ENCODE data around the gene VAMP2.
"Not testable (repeated sequence)": the region's sequence is repeated elsewhere in the genome, so short reads cannot be mapped to it uniquely, and the experiment has no call there.

The VAMP2 gene

DNA sequence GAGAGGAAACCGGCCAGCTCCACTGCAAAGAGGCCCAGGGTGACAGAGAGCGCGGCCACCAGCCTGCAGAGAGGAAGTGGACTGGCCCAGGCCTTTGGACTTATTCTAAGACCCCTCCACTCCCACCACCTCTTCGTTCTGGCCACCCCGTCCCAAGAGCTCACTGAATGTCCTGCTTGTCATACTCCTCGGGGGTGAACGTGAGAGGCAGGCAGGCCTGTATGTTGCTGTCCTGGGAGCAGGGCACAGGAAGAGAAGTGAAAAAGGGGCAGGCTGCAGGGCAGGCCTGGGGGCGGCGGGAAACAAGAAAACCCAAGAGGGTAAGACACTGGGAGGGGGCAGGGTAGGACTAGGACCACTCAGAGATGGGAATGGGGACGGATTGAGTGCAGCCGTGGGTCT is 13.0 kb upstream of the VAMP2 start:
- no peak for DNase-seq

DNA sequence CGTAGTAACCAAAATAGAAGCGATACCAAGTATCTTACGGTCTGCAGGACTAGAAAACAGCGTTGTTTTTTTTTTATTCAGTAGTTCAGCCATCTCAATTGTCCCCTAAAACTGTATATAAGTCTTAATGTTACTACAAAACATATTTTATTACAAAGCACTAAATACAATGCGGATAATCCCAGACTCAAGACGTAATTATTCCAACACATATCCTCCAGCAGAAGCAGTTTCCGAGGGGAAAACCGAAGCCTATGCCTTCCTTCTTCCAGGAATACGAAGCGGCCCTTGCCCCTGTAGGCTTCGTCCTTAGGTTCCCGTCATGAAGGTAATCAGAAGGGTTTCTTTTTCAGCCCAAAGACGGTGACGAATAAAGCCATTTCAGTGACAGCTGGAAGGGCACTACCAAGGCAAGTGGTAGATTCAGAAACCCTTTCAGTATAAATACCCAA is 11.1 kb upstream of the VAMP2 start:
- no peak for DNase-seq

DNA sequence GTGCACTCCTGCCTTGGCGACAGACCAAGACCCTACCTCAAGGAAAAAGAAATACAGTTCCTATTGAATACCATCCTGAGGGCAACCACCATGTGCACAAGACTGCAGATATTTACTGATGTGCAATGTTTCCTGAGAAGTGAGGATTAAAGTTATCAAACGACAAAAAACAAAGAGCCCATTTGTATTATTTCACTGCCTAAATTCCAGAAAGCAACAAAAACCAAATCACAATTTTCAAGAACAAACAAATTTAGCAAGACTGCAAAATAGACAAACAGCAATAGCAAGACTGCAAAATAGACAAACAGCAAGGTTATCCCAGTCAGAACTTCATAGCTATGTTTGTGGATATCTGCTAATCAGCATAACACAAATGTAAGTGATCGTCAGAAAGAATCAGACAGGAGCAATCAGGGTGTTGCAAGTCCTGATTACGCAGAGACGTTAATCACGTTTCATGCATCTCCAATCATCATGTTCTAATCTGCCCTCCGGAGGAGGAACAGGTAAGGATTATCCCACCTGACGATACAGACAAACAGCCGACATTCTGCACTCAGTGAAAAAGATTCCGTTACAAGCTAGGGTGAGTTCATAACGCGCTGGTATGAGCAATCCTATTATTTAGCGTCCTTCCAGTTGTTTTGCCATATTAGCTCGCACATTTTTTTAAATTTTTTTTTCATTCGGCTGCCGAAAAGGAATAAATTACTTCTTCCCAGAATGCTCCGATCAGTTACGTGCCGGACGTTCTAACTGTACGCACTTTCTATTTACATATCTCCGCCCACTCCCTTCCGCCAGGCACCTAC is 10.5 kb upstream of the VAMP2 start:
- peak; percentile 97 for DNase-seq

DNA sequence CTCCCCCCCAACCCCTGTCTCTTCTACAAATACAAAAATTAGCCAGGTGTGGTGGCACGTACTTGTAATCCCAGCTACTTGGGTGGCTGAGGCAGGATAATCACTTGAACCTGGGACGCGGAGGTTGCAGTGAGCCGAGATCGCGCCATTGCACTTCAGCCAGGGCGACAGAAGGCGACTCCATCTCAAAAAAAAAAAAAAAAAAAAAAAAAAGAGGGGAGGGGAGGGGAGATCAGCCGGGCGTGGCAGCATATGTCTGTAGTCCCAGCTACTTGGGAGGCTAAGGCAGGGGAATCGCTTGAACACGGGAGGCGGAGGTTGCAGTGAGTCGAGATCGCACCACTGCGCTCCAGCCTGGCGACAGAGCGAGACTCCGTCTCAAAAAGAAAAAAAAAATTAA is 7.4 kb upstream of the VAMP2 start:
- DNase-seq = not testable (repeated sequence)

DNA sequence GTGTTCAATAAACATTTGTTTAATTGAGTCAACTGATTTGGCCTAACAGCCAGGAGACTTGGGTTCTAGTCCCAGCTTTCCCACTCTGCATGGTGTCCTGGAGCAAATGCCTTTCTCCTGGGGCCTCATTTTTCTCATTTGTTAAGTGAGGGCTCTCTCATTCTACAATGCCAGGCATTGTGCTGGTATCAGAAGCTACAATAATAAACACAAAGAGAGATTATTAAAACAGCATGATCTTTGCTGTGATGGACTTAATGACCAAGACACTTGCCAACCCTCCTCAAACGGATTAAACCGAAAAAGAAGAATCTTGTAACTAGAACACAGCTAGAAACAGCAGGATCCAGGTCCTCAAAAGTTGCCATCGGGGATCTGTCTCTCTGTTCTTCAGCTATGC is 4.8 kb upstream of the VAMP2 start:
- DNase-seq = no peak

DNA sequence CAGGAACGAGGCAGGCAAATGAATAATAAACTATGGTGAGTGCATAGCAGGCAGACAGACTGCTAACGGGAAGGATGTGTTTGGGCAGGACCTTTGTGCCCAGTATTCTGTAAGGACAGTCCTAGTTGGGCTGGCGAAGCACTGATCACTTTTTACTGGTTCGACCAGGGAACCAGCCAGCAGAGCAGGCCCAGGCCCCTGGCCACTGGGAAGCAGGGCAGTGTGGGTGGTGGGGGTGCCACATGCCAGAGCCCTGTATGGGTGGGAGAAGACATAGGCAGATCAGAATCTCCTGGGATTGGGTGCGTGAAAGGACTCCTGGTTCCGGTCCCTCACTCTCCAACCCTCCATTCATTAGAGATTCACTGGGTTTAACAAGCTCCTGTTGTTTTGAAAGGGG is 4.0 kb upstream of the VAMP2 start:
- no peak for DNase-seq

DNA sequence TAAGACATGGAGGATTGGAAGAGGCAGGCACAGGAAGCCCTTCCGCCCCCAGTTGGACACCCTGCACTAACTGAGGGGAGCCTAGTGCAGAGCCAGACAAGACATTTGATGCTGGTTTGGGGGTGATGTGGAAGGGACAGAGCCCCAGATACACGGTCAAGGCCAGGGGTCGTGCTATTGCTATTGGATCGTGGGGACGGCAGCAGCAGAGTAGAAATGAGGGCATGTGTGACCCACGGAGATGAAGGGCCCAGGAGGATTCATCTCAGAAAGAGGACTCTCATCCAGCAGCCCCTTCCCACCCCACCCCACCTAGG is 2.0 kb upstream of the VAMP2 start:
- DNase-seq = no peak

DNA sequence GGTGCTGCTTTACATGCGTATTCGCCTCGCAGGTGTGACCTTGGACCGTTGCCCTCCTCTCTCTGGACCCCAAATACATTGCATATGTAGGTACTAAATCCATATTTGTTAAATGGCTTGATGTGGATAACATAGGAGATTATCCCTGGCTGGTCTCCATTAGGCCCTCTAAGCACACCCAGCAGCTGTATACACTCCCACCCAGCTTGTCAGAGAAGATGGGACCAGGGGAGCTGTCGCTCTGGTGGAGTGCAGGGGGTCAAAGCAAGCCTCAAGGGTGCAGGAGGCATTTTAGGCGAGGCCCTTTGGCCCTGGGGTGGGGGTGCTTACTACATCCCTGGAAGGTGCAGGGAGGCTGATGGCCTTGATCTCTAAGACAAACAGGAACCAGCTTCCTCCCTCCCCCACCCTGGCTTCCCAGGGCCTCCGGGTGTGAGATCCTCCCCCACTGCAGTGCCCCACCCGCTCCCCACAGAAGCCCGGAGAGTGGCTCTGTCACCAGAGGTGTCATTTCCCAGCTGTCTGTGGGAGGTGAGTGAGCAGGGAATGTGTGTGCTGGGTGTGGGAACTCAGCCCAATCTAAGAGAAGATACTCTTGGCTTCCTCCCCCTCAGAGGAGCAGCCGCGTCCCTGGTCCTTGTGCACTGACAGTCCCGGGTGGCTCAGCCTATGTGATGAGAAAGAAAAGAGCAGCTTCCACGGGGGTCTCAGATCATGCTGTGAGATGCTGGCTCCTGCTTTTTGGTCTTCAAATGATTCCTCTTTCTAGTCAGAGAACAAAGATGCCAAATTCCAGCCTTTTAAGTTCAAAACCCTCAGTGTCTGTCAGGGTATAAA is 1.4 kb upstream of the VAMP2 start:
- DNase-seq = peak; percentile 78

DNA sequence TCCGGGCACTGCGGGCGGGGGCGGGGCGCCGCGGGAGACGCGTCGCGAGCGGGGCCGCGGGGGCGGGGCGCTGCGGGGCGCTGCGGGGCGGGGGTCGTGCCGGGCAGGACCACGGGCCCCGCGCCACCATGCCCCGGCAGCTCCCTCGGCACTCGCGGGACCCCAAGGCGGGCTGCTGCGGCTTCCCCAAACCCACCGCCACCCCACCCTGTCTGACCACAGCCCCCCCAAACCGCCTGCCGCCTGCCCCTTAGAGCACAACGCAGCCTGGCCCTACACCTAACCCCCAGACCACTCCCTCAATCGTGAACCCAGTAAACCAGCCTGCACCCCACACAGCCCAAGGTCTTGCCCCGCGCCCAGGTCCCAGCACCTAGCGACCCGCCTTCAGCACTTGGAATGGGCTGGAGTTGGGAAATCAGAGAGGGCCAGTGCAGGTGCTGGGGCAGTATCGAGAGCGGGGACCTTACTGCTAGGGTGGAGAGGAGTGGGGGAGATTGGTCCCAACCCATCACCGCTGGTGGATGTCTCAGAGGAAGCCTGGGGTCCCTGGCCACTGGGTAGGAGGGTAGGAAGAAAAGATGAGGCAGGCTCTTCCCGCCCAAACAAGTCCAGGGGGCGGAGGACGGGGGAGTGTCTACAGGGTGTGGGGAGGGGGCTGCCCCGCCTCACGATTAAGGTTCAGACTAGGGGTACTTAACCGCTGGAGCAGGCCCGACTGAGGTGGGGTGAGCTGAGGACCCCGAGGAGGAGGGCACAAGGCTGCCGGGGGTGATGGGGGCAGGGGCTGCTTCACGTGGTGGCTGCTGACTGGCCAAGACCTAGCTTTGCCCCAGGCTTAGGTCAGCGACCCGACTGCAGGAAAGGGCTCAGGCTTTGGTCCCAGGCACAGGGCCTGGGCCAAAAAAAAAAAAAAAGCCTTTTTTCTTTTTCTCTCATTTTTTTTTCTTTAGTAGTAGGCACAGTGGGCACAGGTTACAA is 539 bp upstream of the VAMP2 start:
- DNase-seq = peak; percentile 72

DNA sequence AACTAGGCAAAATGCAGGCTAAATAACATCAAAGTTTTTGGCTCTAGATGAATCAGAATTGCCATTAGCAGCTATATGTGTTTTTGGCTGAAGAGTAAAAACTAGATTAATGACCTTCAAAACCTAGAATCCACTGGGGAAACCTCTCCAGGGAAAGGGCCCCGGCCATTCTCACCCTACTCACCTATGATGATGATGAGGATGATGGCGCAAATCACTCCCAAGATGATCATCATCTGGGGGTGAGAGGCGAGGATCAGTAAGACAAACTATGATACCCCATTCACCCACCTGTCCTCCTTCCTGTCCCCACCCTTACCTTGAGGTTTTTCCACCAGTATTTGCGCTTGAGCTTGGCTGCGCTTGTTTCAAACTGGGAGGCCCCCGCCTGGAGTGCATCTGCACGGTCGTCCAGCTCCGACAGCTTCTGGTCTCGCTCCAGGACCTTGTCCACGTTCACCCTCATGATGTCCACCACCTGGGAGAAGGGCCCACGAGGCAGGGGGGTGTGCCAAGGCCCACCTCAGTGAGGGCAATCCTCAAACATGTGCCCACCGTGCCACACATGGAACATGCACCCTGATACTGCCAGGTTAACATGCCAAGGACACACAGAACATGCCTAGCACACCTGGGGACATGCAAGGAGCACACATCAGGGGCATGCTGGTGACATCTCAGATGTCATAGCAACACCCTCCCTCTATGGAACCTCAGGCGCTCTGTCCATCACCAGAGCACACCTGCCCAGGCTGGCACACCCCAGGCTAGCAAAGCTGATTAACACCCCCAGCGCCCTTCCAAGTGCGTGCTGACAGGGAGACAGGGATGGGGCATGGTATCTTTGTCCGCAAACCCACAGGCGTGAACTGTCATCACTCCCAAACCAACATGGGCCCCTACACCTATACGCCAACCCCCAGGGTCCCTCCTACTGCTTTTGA is 1.2 kb downstream of the VAMP2 start:
- DNase-seq = no peak

DNA sequence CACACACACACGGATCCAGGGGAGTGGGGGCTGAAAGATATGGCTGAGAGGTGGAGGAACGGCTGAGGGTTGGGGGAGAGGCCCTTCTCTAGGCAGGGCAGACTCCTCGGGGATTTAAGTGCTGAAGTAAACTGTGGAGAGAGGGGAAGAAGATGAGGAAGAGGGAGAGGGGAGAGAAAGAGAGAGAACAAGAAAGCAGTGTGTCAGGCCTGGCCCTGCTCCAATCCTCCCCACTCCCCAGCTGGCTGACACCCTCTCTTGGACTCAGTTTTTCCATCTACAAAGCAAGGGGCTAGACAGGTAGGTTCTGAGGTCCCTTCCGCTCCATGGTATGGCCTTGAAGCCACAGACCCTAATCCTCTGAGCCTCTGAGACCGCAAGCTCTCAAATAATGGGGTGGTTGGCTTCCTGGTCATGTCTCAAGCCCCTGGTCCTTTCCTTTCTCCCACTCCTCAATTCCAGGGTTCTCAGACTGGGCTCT is 2.0 kb downstream of the VAMP2 start:
- DNase-seq = no peak

DNA sequence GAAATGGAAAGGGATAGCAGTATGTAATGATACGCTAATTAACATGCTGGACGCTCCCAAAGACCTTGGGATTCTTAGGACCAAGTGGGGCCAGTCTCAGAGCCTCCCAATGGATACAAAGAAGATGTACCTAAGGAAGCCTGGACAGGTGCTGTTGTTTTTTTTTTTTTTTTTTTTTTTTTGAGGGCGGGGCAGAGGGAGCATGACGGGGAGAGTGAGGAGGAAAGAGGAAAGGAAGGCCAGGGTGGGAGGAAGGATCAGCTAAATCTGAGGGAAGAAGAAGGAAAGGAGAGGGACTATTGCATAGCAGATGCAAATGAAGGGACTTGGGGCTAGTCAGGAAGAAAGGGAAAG is 2.5 kb downstream of the VAMP2 start:
- no peak for DNase-seq

DNA sequence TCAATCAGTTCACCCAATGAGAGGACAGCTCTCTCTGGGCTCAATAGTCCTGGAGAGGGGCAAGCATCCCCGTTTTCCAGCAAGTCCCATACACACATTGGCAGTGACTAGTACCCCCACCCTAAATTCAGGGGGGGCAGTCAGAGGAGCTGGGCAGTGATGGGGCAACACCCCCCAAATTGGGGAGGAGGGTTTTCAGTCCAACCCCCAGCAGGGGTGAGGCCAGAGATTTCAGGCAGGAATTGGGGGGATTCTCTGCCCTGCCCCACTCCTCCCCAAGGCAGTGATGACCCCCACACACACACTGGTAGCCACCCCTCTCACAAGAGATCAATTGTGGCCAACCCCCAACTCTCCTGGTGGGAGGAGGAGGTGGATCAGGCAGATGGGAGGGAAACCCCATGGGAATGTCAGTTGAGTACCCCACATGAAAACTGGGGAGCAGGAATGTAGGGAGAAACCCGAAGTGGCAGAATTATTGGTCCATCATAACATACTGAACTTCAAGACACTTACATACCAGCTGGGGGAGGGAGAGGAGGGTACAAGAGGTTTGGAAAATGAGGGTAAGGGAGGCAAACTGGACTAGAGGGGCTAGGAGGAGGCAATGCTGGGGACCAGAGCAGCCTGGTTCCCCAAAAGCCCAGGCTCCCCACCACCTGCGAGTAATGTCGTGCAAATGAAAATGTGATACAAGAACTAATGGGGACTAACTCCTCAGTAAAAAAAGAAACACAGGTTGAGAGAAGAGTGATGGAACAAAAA is 3.1 kb downstream of the VAMP2 start:
- DNase-seq = no peak

DNA sequence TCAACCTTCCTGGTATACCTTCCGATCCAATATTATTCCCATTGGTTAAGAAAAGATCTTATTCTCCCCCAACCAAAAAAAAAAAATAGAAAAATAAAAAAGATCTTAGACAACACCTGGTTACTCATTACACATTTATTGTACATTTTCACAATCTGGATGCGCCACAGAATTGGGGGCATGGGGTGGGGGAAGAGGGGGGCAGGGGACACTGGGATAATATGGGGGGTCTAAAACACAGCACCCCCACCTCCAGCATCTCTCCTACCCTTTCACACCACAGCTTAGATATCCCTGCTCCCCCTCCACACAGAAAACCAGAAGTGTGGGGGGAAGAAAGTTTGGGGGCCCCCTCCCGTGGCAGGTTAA is 3.7 kb downstream of the VAMP2 start:
- no peak for DNase-seq

DNA sequence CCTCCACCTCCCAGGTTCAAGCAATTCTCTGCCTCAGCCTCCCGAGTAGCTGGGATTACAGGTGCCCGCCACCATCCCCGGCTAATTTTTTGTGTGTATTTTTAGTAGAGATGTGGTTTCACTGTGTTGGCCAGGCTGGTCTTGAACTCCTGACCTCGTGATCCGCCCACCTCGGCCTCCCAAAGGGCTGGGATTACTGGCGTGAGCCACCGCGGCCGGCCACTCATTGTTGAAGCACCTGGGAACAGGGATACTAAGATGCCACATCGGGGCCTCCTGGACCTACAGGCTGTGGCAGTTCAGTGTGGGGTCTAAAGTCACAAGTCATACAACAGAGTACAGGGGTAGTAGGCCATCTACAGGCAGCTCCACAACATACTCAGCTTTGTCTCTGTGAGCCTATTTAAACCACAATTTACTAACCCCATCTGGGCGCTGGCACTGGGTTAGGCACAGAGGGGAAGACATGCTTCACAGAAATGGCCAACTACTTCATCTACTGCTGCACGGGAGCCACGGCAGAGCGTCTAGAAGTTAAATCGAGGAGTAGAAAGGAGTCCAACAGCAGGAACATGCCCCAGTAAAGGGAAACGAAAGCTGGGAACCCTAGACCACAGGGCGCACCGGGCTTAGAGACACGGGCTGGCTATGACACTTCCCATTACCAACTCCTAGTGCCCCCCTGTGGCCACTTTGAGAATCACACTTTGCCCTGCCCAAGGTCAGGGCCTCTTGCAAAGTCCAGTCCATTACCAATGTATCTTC is 4.3 kb downstream of the VAMP2 start:
- peak; percentile 86 for DNase-seq

DNA sequence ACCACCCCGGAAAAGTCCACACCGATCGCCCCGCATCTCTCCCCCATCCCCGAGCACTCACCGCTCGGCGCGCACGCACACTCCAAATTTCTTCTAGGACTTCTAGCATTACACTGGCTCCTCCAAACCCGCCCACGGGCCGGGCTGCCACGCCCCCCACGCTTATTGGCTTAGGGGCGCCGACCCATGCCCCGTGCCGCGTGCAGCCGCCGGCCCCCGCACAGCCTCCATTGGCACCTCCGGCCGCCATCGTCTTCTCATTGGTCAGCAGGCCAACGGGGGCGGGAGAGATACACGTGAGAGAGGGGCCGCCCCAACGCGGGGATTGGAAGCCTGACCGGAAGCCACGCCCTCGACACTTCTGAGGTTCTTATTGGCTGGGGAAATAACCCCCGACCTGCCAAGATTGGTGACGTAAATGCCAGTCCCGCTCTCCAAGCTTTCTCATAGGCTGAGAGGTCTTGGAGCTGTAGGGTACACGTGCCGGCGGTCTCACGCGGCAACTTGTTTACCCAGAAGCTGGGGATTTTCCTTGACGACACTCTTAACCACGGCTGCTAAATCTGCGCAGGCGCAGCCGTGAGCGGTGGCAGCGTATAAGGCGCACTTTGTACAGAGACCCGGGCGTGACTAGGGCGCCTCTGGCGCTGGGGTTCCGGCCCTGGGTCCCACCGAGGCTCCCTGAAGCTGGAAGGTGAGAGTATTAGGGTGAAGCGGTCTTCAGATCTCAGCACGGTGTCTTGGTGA is 6.3 kb downstream of the VAMP2 start:
- DNase-seq = peak; percentile 100

DNA sequence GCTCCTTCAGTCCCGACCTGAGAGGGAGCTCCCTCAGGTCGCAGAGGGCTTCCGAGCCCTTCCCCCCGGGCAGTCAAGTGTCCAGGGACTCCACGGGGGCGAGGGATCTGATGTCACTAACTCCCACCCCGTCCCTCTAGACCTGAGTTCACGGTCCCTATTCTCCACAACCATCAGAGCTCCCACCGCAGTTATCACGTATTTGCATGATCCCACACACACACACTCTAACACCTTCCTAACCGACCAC is 6.8 kb downstream of the VAMP2 start:
- DNase-seq = no peak

DNA sequence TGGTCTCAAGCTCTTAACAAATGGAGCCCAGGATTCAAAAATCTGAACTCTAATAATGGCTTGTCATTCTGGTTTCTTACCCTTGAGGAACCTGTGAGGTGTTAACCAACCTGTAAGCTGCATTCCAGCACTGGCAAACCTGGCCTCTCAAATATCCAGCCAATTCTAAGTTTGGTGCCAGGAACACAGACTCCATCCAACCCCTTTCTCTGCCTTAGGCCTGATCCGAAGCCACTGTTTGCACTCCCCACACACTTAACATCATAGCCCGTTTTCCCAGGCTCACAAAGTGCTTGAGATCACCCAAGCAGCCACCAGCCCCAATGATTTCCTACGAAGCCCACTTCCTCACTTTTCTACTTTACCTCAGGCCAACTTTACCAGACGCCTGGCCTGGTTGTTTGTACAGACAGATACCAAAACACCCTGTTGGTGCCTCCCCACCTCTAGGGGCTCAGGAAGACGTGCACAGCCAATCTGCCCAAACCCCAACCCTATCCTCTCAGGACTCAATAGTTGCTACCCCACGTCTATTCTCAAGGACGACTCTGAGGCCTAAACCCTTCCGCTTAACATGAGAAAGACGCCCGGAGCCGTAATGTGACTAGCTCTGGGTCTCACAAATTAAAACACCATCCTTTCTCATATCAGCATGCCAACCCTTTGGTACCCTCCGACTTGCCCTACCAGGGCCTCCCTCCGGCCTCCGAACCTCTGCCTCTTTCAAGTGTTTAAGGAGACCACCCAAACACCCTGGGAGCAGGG is 7.3 kb downstream of the VAMP2 start:
- DNase-seq = no peak

DNA sequence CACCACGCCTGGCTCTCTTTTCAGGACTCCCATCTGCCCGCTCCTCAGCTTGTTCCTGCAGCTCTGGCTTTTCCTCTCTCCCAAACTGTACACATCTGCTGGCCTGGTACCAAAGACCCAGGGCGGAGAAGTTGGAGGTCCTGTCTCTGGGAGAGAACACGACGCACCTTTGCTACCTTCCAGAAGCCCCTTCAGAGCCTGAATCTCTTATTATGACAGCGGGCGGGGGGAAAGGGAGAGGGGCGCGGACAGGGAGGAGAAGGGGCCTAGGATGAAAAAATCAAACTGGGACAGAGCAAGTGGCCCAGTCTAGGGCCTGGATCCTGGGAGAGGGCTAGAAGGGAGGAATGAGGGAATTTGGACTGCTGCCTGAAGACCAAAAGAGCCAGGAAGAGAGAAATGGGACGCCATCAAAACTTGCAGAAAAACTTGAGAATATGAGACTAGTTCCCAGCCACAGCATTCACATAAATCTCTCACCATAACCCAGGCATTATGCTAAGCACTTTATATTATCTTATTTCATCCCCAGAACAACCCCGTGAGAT is 8.1 kb downstream of the VAMP2 start:
- no peak for DNase-seq

Measured in retina (tissue), 1 donor.